ENCODE data around the gene PGD. TPM values are rescaled to one million over a fixed set of nuclear protein-coding genes. Genes with fewer than 3 reads are reported as not detected.

Gene PGD
- total and polyA plus RNA-seq, 2 of the 13 experiments (the other 11 are each of a cell fraction or from before 2014, with no cell fraction given): 64.8 to 210 TPM

- no peak overlapping the region for H3K4me3 ChIP-seq (replicated peaks in 1 of 3; ENCODE audit: insufficient read depth in 1 of 3, low read depth in 2 of 3, low read length in 3 of 3)
- H3K4me2 ChIP-seq (ENCODE audit: low read depth, low read length): no peak overlapping the region
- no peak overlapping the region for H3K27ac ChIP-seq (ENCODE audit: extremely low read length, insufficient read depth, low read length)
- in situ Hi-C loops (cut with HindIII; ENCODE audit: extremely low pct_ligation_motif_present, low pct_unique_long_range_greater_than_20kb) (no loop called here), intact Hi-C loops (cut with micrococcal nuclease; ENCODE audit: unreplicated experiment) (no loop called here)
- no TSS peak for BruUV-seq (replicated peaks)
- FAIRE-seq (no peak), ATAC-seq (no peak), DNase-seq (ENCODE audit: low spot score) (no peak)
- no peaks in the 10 kb centered on the region for H4K20me1 ChIP-seq (ENCODE audit: insufficient read depth, low read length)
- ChIA-PET CTCF (ENCODE audit: low intra/inter-chr PET ratio, low total read pairs) (no interaction called here), POLR2A (no interaction called here)
- peaks cover 16 to 40% of the 10 kb centered on the region in 2 experiments for H3K36me3 ChIP-seq (replicated peaks in 1 of 2; ENCODE audit: control insufficient read depth in 1 of 2, insufficient read depth in 2 of 2, low read length in 2 of 2)
- no peaks in the 10 kb centered on the region for H3K9me3 ChIP-seq (ENCODE audit: low read length)
- 94% methylated on average over 6 of the region's 6 CpGs for WGBS (ENCODE audit: low lambda C conversion rate)
- H3K4me1 ChIP-seq (ENCODE audit: insufficient read depth, low read length): no peaks in the 10 kb centered on the region
- no peaks in the 10 kb centered on the region for H3K27me3 ChIP-seq (ENCODE audit: control insufficient read depth in 1 of 2, insufficient read depth in 2 of 2, low read length in 2 of 2)
- H3K9ac ChIP-seq (ENCODE audit: insufficient read depth, low read depth, low read length): no peak overlapping the region
- no peak overlapping the region for H2AFZ ChIP-seq (ENCODE audit: low read length)
- H3K79me2 ChIP-seq (ENCODE audit: insufficient read depth, low read length): no peaks in the 10 kb centered on the region
- TF ChIP-seq ZNF296 (CRISPR knock-in tag; conservative IDR thresholded peaks at IDR 0.05) (no peak), SMAD3 (CRISPR knock-in tag; IDR thresholded peaks at IDR 0.05) (no peak), IRX3 (CRISPR knock-in tag; IDR thresholded peaks at IDR 0.05; ENCODE audit: borderline replicate concordance, low read depth) (no peak), RORA (CRISPR knock-in tag; IDR thresholded peaks at IDR 0.05) (no peak), ZNF20 (CRISPR knock-in tag; IDR thresholded peaks at IDR 0.05) (no peak), ZNF574 (CRISPR knock-in tag; IDR thresholded peaks at IDR 0.05) (no peak), GATA4 (IDR thresholded peaks at IDR 0.05; ENCODE audit: borderline replicate concordance, low read depth) (no peak), ZNF839 (CRISPR knock-in tag; IDR thresholded peaks at IDR 0.05; ENCODE audit: borderline replicate concordance) (no peak), ZNF432 (CRISPR knock-in tag; IDR thresholded peaks at IDR 0.05; ENCODE audit: borderline replicate concordance) (no peak), ZNF773 (CRISPR knock-in tag; IDR thresholded peaks at IDR 0.05; ENCODE audit: borderline replicate concordance) (no peak), MTA3 (CRISPR knock-in tag; IDR thresholded peaks at IDR 0.05) (no peak)
- TF ChIP-seq, protein P1, sequence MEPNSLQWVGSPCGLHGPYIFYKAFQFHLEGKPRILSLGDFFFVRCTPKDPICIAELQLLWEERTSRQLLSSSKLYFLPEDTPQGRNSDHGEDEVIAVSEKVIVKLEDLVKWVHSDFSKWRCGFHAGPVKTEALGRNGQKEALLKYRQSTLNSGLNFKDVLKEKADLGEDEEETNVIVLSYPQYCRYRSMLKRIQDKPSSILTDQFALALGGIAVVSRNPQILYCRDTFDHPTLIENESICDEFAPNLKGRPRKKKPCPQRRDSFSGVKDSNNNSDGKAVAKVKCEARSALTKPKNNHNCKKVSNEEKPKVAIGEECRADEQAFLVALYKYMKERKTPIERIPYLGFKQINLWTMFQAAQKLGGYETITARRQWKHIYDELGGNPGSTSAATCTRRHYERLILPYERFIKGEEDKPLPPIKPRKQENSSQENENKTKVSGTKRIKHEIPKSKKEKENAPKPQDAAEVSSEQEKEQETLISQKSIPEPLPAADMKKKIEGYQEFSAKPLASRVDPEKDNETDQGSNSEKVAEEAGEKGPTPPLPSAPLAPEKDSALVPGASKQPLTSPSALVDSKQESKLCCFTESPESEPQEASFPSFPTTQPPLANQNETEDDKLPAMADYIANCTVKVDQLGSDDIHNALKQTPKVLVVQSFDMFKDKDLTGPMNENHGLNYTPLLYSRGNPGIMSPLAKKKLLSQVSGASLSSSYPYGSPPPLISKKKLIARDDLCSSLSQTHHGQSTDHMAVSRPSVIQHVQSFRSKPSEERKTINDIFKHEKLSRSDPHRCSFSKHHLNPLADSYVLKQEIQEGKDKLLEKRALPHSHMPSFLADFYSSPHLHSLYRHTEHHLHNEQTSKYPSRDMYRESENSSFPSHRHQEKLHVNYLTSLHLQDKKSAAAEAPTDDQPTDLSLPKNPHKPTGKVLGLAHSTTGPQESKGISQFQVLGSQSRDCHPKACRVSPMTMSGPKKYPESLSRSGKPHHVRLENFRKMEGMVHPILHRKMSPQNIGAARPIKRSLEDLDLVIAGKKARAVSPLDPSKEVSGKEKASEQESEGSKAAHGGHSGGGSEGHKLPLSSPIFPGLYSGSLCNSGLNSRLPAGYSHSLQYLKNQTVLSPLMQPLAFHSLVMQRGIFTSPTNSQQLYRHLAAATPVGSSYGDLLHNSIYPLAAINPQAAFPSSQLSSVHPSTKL (CRISPR knock-in tag; IDR thresholded peaks at IDR 0.05): no peak
- TF ChIP-seq, protein P2, sequence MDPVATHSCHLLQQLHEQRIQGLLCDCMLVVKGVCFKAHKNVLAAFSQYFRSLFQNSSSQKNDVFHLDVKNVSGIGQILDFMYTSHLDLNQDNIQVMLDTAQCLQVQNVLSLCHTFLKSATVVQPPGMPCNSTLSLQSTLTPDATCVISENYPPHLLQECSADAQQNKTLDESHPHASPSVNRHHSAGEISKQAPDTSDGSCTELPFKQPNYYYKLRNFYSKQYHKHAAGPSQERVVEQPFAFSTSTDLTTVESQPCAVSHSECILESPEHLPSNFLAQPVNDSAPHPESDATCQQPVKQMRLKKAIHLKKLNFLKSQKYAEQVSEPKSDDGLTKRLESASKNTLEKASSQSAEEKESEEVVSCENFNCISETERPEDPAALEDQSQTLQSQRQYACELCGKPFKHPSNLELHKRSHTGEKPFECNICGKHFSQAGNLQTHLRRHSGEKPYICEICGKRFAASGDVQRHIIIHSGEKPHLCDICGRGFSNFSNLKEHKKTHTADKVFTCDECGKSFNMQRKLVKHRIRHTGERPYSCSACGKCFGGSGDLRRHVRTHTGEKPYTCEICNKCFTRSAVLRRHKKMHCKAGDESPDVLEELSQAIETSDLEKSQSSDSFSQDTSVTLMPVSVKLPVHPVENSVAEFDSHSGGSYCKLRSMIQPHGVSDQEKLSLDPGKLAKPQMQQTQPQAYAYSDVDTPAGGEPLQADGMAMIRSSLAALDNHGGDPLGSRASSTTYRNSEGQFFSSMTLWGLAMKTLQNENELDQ (CRISPR knock-in tag; IDR thresholded peaks at IDR 0.05; ENCODE audit: borderline replicate concordance): no peak
- TF ChIP-seq, protein P3, sequence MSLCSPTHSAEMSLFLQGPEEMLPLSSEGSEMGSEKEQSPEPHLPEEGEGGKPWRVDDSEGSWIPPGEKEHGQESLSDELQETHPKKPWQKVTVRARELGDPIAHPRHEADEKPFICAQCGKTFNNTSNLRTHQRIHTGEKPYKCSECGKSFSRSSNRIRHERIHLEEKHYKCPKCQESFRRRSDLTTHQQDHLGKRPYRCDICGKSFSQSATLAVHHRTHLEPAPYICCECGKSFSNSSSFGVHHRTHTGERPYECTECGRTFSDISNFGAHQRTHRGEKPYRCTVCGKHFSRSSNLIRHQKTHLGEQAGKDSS (CRISPR knock-in tag; IDR thresholded peaks at IDR 0.05; ENCODE audit: borderline replicate concordance, low read depth): no peak
Measured at GRCh38 chr1:10368194-10368593, 30.7 kb upstream of the PGD start.
